Measurements from ENCODE around the gene ENDOU.

GRCh38 chr12:47711448-47711847 lies 13.8 kb downstream of the ENDOU start:
- TF ChIP-seq EZH2 (IDR thresholded peaks at IDR 0.05) (no peak), POLR2AphosphoS5 (IDR thresholded peaks at IDR 0.05; ENCODE audit: borderline replicate concordance, low read depth, low read length) (no peak), FOXP2 (optimal IDR thresholded peaks at IDR 0.05; ENCODE audit: control extremely low read depth, extremely low read length, insufficient read depth) (no peak)
